Osteoblast (primary cell): ENCODE measurements around the gene SNTA1. TPM values are rescaled to one million over a fixed set of nuclear protein-coding genes. Genes with fewer than 3 reads are reported as not detected.

Source experiments
- DNase-seq: peaks from one replicate; pipeline ENCODE4 v3.0.0; 2011; ENCODE audit warnings: low spot score, mixed read lengths; ENCODE audit not compliant: insufficient read length; ENCODE audit errors: missing footprints
- H2AFZ ChIP-seq: 2 replicates; pipeline ENCODE4 v1.6.0; 2011; ENCODE audit warnings: mild to moderate bottlenecking, low read length
- H3K27ac ChIP-seq: 2 replicates; pipeline ENCODE4 v1.5.1; 2011; ENCODE audit warnings: mild to moderate bottlenecking, low read depth, low read length, moderate library complexity
- H3K27me3 ChIP-seq: 2 replicates; pipeline ENCODE4 v1.6.0; 2012; ENCODE audit warnings: mild to moderate bottlenecking, control low read depth, inconsistent platforms, low read length, moderate library complexity; ENCODE audit not compliant: insufficient read depth
- H3K36me3 ChIP-seq: 2 replicates; pipeline ENCODE4 v1.5.1; 2011; ENCODE audit warnings: mild to moderate bottlenecking, low read length, control low read depth, moderate library complexity; ENCODE audit not compliant: insufficient read depth
- H3K4me1 ChIP-seq: 2 replicates; pipeline ENCODE4 v1.5.1; 2011; ENCODE audit warnings: mild to moderate bottlenecking, low read length, control low read depth, moderate library complexity; ENCODE audit not compliant: insufficient read depth
- H3K4me2 ChIP-seq: 2 replicates; pipeline ENCODE4 v1.6.0; 2011; ENCODE audit warnings: mild to moderate bottlenecking, low read length; ENCODE audit not compliant: insufficient read depth
- H3K4me3 ChIP-seq: fragments of 200-600 bp; sonication (generic); 3 replicates; pipeline ENCODE4 v1.5.1; 2012; ENCODE audit warnings: mild to moderate bottlenecking, low read length, inconsistent platforms; ENCODE audit not compliant: insufficient read depth
- H3K79me2 ChIP-seq: 2 replicates; pipeline ENCODE4 v1.6.0; 2012; ENCODE audit warnings: mild to moderate bottlenecking, low read length, control low read depth, inconsistent platforms; ENCODE audit not compliant: insufficient read depth
- H3K9me3 ChIP-seq: 2 replicates; pipeline ENCODE4 v1.5.1; 2011; ENCODE audit warnings: low read depth, low read length, control low read depth
- H4K20me1 ChIP-seq: 2 replicates; pipeline ENCODE4 v1.6.0; 2012; ENCODE audit warnings: mild to moderate bottlenecking, low read length, control low read depth; ENCODE audit not compliant: insufficient read depth
- total RNA-seq: library from RNA; depleted of rRNA; stranded (reverse); fragments of >200 nt; gene quantifications from 2 replicates; pipeline ENCODE4 v1.2.3, GENCODE V29; 2012
- TF ChIP-seq, protein P1 (sequence below): IDR thresholded peaks from 2 replicates; pipeline ENCODE4 v1.5.1; 2011; ENCODE audit warnings: mild to moderate bottlenecking, low read depth, low read length, moderate library complexity; ENCODE audit errors: extremely low read depth

Gene SNTA1
- total RNA-seq, 1 donor = 27.5 TPM

DNA sequence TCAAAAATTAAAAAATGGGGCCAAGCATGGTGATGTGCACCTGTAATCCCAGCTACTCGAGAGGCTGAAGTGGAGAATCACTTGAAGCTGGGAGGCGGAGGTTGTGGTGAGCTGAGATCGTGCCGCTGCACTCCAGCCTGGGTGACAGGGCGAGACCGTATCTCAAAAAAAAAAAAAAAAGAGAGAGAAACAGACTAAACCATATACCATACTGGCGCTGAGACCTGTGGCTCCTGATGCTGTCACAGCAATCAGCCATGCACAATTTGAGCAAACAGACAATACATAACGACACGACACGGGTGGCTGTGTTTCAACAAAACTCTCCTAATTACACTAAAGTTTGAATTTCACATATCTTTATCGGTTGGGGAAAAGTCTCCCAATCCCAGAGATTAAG lies 31.4 kb upstream of the SNTA1 start:
- TF ChIP-seq, protein P1, sequence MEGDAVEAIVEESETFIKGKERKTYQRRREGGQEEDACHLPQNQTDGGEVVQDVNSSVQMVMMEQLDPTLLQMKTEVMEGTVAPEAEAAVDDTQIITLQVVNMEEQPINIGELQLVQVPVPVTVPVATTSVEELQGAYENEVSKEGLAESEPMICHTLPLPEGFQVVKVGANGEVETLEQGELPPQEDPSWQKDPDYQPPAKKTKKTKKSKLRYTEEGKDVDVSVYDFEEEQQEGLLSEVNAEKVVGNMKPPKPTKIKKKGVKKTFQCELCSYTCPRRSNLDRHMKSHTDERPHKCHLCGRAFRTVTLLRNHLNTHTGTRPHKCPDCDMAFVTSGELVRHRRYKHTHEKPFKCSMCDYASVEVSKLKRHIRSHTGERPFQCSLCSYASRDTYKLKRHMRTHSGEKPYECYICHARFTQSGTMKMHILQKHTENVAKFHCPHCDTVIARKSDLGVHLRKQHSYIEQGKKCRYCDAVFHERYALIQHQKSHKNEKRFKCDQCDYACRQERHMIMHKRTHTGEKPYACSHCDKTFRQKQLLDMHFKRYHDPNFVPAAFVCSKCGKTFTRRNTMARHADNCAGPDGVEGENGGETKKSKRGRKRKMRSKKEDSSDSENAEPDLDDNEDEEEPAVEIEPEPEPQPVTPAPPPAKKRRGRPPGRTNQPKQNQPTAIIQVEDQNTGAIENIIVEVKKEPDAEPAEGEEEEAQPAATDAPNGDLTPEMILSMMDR = no peak
- Histone ChIP-seq H3K27me3 (peaks cover 11% of the 10 kb centered on the region), H3K27ac (no peak overlapping the region), H2AFZ (no peak overlapping the region), H4K20me1 (no peaks in the 10 kb centered on the region), H3K79me2 (no peaks in the 10 kb centered on the region), H3K4me1 (no peaks in the 10 kb centered on the region), H3K9me3 (no peaks in the 10 kb centered on the region), H3K4me2 (no peak overlapping the region), H3K4me3 (no peak overlapping the region), H3K36me3 (no peaks in the 10 kb centered on the region)
- peak; percentile 23 for DNase-seq

DNA sequence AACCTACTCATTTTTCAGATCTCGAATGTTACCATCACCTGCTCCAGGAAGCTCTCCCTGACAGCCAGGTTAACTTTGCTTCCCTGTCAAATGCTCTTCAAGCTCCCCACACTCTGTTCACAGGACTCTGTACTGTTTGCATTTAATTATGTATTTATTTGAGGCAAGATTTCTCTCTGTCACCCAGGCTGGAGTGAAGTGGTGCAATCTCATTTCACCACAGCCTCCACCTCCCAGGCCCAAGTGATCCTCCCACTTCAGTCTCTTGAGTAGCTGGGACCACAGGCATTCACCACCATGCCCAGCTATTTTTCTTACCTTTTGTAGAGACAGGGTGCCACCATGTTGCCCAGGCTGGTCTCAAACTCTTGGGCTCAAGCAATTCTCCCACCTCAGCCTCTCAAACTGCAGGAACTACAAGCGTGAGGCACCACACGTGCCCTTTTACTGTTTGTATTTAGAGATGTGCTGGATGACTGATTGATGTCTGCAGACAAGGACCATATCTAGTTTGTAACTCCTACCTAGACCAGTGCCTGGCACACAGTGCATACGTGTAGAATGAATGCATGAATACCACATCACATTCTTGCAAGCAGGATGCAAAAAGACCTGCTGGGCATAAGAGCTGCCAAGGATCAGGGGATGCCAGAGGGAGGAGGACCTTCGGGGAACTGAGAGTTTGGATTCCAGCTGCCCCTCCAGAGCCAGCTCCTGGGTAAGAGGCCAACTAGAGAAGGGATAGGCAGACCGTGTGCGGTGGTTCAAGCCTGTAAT lies 30.7 kb upstream of the SNTA1 start:
- Histone ChIP-seq H3K27me3 (peaks cover 11% of the 10 kb centered on the region), H4K20me1 (no peaks in the 10 kb centered on the region), H3K79me2 (no peaks in the 10 kb centered on the region), H3K4me2 (no peak overlapping the region), H2AFZ (no peak overlapping the region), H3K4me3 (no peak overlapping the region), H3K4me1 (no peaks in the 10 kb centered on the region), H3K27ac (no peak overlapping the region), H3K36me3 (no peaks in the 10 kb centered on the region), H3K9me3 (no peaks in the 10 kb centered on the region)
- TF ChIP-seq, protein P1 = no peak
- peak; percentile 25 for DNase-seq

DNA sequence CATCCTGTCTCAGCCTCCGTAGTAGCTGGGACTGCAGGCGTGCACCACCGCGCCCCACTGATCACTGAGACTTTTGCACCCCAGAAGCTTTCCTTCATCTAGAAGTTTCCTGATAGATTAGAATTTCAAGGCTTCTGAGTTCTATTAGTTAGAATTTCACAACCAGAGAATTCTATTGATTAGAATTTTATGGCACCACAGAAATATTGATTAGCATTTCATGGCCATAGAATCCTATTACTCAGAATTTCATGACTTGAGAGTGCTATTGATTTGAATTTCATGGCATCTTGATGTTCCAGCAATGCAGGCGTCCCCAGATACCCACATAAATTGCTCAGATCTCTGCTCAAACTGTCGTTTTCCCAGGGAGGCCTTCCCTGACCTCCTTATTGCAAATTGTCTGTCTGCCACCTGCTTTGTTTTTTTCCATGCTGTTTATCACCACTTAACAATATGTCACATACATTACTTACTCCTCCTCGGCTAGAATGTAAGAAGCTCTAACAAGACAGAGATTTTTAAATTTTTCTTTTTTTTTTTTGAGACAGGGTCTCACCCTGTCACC lies 29.4 kb upstream of the SNTA1 start:
- Histone ChIP-seq H3K4me2 (no peak overlapping the region), H4K20me1 (no peaks in the 10 kb centered on the region), H2AFZ (no peak overlapping the region), H3K79me2 (no peaks in the 10 kb centered on the region), H3K36me3 (no peaks in the 10 kb centered on the region), H3K4me1 (no peaks in the 10 kb centered on the region), H3K27me3 (peaks cover 11% of the 10 kb centered on the region), H3K4me3 (no peak overlapping the region), H3K27ac (no peak overlapping the region), H3K9me3 (no peaks in the 10 kb centered on the region)
- TF ChIP-seq, protein P1 = no peak
- DNase-seq = peak; percentile 6

DNA sequence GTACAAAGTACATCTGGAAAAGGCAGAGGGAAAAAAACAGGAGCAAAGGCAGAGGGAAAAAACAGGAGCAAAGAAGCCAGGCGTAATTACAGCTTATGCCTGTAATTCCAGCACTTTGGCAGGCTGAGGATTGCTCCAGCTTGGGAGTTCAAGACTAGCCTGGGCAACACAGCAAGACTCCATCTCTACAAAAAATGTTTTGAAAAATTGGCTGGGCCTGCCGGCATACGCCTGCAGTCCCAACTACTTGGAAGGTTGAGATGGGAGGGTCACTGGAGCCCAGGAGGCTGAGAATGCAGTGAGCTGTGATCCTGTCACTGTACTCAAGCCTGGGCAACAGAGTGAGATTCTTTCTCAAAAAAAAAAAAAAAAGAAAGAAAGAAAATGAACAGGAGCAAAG lies 27.3 kb upstream of the SNTA1 start:
- no peaks in the 10 kb centered on the region for H3K4me1 ChIP-seq
- H3K27me3 ChIP-seq = peaks cover 11% of the 10 kb centered on the region
- no peaks in the 10 kb centered on the region for H3K9me3 ChIP-seq
- no peak overlapping the region for H3K4me3 ChIP-seq
- H3K79me2 ChIP-seq = no peaks in the 10 kb centered on the region
- DNase-seq = no peak
- H3K36me3 ChIP-seq = no peaks in the 10 kb centered on the region
- no peak overlapping the region for H2AFZ ChIP-seq
- H3K27ac ChIP-seq = no peak overlapping the region
- TF ChIP-seq, protein P1 = no peak
- H3K4me2 ChIP-seq = no peak overlapping the region
- no peaks in the 10 kb centered on the region for H4K20me1 ChIP-seq
